Retinal pigment epithelial cell (primary cell): ENCODE measurements around the gene CDC42EP5.

ENCODE experiments used
- DNase-seq: peaks from one replicate; pipeline ENCODE4 v3.0.0-alpha.2; 2010; ENCODE audit warnings: low read depth
- H3K4me3 ChIP-seq: 2 replicates; pipeline ENCODE4 v1.5.1; 2011; ENCODE audit warnings: mild to moderate bottlenecking, low read length, control low read depth, moderate library complexity
- CTCF ChIP-seq: conservative IDR thresholded peaks from 2 replicates; pipeline ENCODE4 v1.5.1; 2011; ENCODE audit warnings: low read depth, low read length, control low read depth, inconsistent platforms

The CDC42EP5 gene

GRCh38 chr19:54435551-54436016 lies 37.5 kb downstream of the CDC42EP5 start:
- H3K4me3 ChIP-seq = no peak overlapping the region
- no peak for TF ChIP-seq CTCF
- no peak for DNase-seq

- no peak for TF ChIP-seq CTCF
- no peak overlapping the region for H3K4me3 ChIP-seq
- DNase-seq = no peak
These were observed 38.3 kb downstream of the CDC42EP5 start for GRCh38 chr19:54434873-54435214.

- no peak overlapping the region for H3K4me3 ChIP-seq
- no peak for DNase-seq
- no peak for TF ChIP-seq CTCF
These were observed 38.8 kb downstream of the CDC42EP5 start for GRCh38 chr19:54434112-54434872.

GRCh38 chr19:54433697-54434096 lies 39.4 kb downstream of the CDC42EP5 start:
- no peak overlapping the region for H3K4me3 ChIP-seq
- DNase-seq = no peak
- TF ChIP-seq CTCF = no peak

- no peak for DNase-seq
- TF ChIP-seq CTCF = no peak
- no peak overlapping the region for H3K4me3 ChIP-seq
These were observed 40.9 kb downstream of the CDC42EP5 start for GRCh38 chr19:54432144-54432738.

GRCh38 chr19:54431255-54431838 lies 41.7 kb downstream of the CDC42EP5 start:
- no peak overlapping the region for H3K4me3 ChIP-seq
- no peak for TF ChIP-seq CTCF
- no peak for DNase-seq
